Breast epithelium (tissue), 3 donors: ENCODE results near the gene ERCC3.
"Not testable (repeated sequence)": the region's sequence is repeated elsewhere in the genome, so short reads cannot be mapped to it uniquely, and the experiment has no call there.

Experiments
- CTCF ChIP-seq, 3 donors: fragments of 450-650 bp; IDR thresholded peaks; one replicate each; pipeline ENCODE4 v1.5.1; 2016 to 2017; ENCODE audit warnings: antibody characterized with exemption in 3 of 3, mild to moderate bottlenecking in 3 of 3, moderate library complexity in 3 of 3
- POLR2A ChIP-seq: fragments of 450-650 bp; IDR thresholded peaks from one replicate; pipeline ENCODE4 v1.6.1; 2016; ENCODE audit warnings: antibody characterized with exemption, mild to moderate bottlenecking, moderate library complexity

GRCh38 chr2:127227264-127227660 is 66.7 kb downstream of the ERCC3 start:
- not testable (repeated sequence) for TF ChIP-seq CTCF (IDR thresholded peaks at IDR 0.05); POLR2A
